NCI-H146 treated with DMSO at 0.1 percent for 48 hours (cell line): ENCODE measurements around the gene KCNMA1.

ENCODE experiments used
- DNase-seq: peaks from one replicate; lab custom pipeline; 2025; ENCODE audit not compliant: unreplicated experiment; lab: John Stamatoyannopoulos, UW

KCNMA1 gene

GRCh38 chr10:77077316-77077945 is 560.2 kb downstream of the KCNMA1 start:
- DNase-seq, result no peak

GRCh38 chr10:77075926-77076325 is 561.7 kb downstream of the KCNMA1 start:
- DNase-seq, result no peak

- DNase-seq, result no peak
Measured at GRCh38 chr10:77074104-77074624, 563.4 kb downstream of the KCNMA1 start.

GRCh38 chr10:77073663-77073960 is 564.0 kb downstream of the KCNMA1 start:
- no peak for DNase-seq

- no peak for DNase-seq
Measured at GRCh38 chr10:77072836-77073662, 564.6 kb downstream of the KCNMA1 start.

- no peak for DNase-seq
Measured at GRCh38 chr10:77072361-77072835, 565.2 kb downstream of the KCNMA1 start.

DNA sequence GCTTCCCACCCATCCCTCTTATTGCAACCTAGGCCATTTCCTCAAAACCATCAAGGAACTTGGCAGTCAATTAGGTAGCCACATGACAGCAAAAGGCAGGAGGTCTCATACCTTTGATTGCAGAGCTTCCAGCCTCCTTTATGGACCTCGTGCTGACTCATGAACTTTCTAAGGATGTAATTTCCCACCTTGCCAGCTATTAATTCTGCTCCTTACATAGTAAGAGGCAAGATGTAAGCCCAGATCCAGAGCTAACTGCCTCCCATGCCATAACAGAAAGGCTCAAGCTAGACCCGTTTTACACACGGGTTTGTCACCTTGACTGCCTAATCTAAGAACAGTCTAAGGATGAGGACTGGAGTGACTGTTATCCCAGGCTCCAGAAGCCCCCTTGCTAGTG is 565.7 kb downstream of the KCNMA1 start:
- DNase-seq, result no peak

GRCh38 chr10:77071001-77071511 is 566.6 kb downstream of the KCNMA1 start:
- DNase-seq, result no peak

GRCh38 chr10:77070346-77070745 is 567.3 kb downstream of the KCNMA1 start:
- no peak for DNase-seq

- no peak for DNase-seq
Measured at GRCh38 chr10:77068969-77069368, 568.6 kb downstream of the KCNMA1 start.

GRCh38 chr10:77068272-77068671 is 569.3 kb downstream of the KCNMA1 start:
- no peak for DNase-seq

DNA sequence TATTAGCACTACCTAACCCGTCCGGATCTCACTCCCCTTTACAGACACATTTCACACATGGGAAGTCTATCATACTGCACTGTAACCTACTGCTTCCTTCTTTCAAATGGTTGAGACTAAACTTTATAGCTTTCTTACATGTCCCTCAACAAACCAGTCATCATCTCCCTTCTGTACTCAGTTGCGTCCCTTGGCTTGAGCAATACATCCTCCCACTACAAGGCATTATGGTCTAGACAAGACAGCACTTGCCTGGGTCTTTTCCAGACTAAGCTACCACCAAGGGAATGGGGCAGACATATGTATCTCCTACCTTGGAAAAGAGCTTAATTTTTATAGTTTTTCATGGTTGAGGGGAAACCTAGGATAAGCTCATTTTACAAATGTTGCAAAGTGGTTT is 575.2 kb downstream of the KCNMA1 start:
- no peak for DNase-seq

GRCh38 chr10:77060913-77061312 is 576.7 kb downstream of the KCNMA1 start:
- DNase-seq, result no peak

- no peak for DNase-seq
Measured at GRCh38 chr10:77056650-77057049, 581.0 kb downstream of the KCNMA1 start.

- no peak for DNase-seq
Measured at GRCh38 chr10:77052593-77052992, 585.0 kb downstream of the KCNMA1 start.

GRCh38 chr10:77051837-77052236 is 585.8 kb downstream of the KCNMA1 start:
- no peak for DNase-seq

- DNase-seq, result no peak
Measured at GRCh38 chr10:77049896-77050295, 587.7 kb downstream of the KCNMA1 start.

DNA sequence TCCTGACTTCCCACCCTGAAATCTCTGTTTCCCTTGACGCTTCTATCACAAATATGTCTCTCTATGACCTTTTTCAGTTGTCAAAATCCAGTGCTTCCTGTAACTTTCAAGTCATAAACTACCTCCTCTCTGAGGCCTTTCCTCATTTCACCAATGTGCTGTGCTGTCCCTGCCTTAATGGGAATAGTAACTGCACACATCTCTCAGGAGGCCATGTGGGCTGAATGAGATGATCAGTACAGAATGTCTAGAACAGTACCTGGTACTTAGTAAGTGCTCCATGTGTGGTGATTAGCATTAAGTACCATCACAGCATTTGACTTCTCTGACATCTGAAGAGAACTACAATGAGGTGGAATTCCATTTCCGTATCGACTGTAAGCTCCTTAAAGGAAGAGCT is 588.5 kb downstream of the KCNMA1 start:
- no peak for DNase-seq

GRCh38 chr10:77045085-77045484 is 592.5 kb downstream of the KCNMA1 start:
- DNase-seq, result peak; percentile 55

GRCh38 chr10:77043420-77043763 is 594.2 kb downstream of the KCNMA1 start:
- DNase-seq, result no peak

DNA sequence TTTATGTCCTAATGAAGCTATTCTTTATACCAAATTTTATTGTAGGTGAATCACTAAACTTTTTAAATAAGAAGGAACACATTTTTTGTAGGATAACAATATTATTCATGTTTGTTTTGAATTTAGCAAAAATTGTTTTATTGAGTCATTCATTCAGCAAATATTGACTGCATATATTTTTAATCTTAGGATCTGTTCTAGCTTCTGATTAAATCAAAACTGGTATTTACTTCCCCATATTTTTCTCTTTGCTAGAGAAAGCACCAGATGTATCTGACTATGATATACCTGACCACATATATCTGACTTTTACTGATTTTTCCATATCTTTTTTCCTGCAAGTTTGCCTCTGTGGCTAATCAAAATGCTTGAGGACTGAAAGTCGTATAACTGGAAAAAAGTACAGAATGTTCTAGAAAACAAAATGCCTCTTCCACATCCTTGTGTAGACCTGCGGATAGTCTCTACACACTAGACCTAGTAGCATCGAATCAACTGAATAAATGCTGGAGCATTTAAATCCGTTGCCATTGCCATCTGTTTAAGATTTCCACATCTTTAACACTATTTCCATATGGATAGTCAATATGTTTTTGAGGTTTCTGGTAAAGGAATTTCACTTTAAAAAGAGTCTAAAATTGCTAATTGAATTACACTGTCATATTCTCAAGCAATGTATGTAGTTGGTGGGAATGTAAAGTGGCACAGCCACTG is 594.7 kb downstream of the KCNMA1 start:
- no peak for DNase-seq
